ENCODE measurements around the gene FBLN2. TPM values are rescaled to one million over a fixed set of nuclear protein-coding genes. Genes with fewer than 3 reads are reported as not detected.

Gene FBLN2
- total RNA-seq, 1 experiment from 2014 or later, result 0.39 TPM

DNA sequence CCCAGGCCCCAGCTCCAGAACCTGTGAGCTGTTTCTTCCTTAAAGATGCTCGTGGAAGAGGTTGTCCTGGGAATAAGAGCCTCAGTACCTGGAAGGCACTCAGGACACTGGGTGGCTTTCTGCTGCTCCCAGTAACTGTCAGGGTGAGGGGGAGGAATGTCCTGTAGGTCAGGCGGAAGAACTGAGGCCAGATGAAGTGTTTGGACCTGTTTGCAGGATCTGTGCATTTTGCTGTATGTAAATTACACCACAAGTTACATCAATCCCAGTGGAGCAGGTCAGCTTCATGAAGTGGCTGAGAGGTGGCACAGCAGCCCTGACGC is 41.7 kb upstream of the FBLN2 start:
- Histone ChIP-seq H3K9me2 (ENCODE audit: insufficient read depth) (no peaks in the 10 kb centered on the region), H3K27me3 (ENCODE audit: insufficient read depth, low read length) (no peaks in the 10 kb centered on the region), H3K79me2 (ENCODE audit: insufficient read depth, low read length) (no peaks in the 10 kb centered on the region), H3K4me2 (ENCODE audit: low read length) (no peak overlapping the region), H3K9me3 (ENCODE audit: control insufficient read depth in 1 of 2, insufficient read depth in 1 of 2, low read depth in 1 of 2, low read length in 2 of 2) (no peaks in the 10 kb centered on the region), H3K27ac (ENCODE audit: low read depth, low read length) (no peak overlapping the region), H3K4me3 (replicated peaks in 1 of 2; ENCODE audit: low read depth in 1 of 2, low read length in 2 of 2) (no peak overlapping the region), H2AFZ (ENCODE audit: low read depth, low read length, poor library complexity, severe bottlenecking) (no peak overlapping the region), H3K4me1 (ENCODE audit: control insufficient read depth in 1 of 2, insufficient read depth in 2 of 2, low read length in 2 of 2) (peaks cover 6% of the 10 kb centered on the region in 2 experiments; a peak in 2 of 4 replicates), H3K36me3 (ENCODE audit: control insufficient read depth in 1 of 2, insufficient read depth in 2 of 2, low read length in 2 of 2) (no peaks in the 10 kb centered on the region), H3K9ac (ENCODE audit: low read length) (no peak overlapping the region), H4K20me1 (ENCODE audit: insufficient read depth) (no peaks in the 10 kb centered on the region)
- RAD21 ChIA-PET (ENCODE audit: low non-redundant PET in 1 of 2, low total read pairs in 2 of 2, uncharacterized antibody in 2 of 2, unreplicated experiment in 2 of 2), result interaction anchor here in 1 of 2 experiments (0.8 kb wide), 1 partner anchor 141 kb away, joined by 3 read pairs; no protein-coding TSS in a partner anchor
- CTCF ChIA-PET, result interaction anchor here (1.3 kb wide), 1 partner anchor 141 kb away, joined by 4 read pairs; no protein-coding TSS in a partner anchor
- ATAC-seq (no peak), DNase-seq (ENCODE audit: low read depth, low spot score) (no peak)
- POLR2A ChIA-PET, result no interaction called here
- no TSS peak for BruUV-seq (replicated peaks)
- intact Hi-C loops (cut with micrococcal nuclease), result no loop called here
- TF ChIP-seq, protein P1, sequence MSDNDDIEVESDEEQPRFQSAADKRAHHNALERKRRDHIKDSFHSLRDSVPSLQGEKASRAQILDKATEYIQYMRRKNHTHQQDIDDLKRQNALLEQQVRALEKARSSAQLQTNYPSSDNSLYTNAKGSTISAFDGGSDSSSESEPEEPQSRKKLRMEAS (IDR thresholded peaks at IDR 0.05), result no peak
- TF ChIP-seq EZH2 (IDR thresholded peaks at IDR 0.05) (no peak), SRF (IDR thresholded peaks at IDR 0.05; ENCODE audit: low read depth) (no peak), POLR2A (IDR thresholded peaks at IDR 0.05; ENCODE audit: borderline replicate concordance, extremely low read depth, insufficient read depth, insufficient read length) (no peak), EZH2phosphoT487 (IDR thresholded peaks at IDR 0.05; ENCODE audit: borderline replicate concordance) (no peak), EGR1 (IDR thresholded peaks at IDR 0.05; ENCODE audit: low read depth) (no peak), POLR2AphosphoS5 (IDR thresholded peaks at IDR 0.05; ENCODE audit: low read depth, low read length) (no peak), ZNF274 (IDR thresholded peaks at IDR 0.05; ENCODE audit: low read depth, low read length) (no peak), SP1 (IDR thresholded peaks at IDR 0.05; ENCODE audit: low read depth) (no peak), TCF7L2 (IDR thresholded peaks at IDR 0.05; ENCODE audit: borderline replicate concordance, extremely low read depth, insufficient read depth, insufficient read length) (no peak), YY1 (IDR thresholded peaks at IDR 0.05; ENCODE audit: extremely low read depth, insufficient replicate concordance, low read depth, low read length) (no peak), FOSL1 (IDR thresholded peaks at IDR 0.05; ENCODE audit: low read depth) (no peak), JUND (IDR thresholded peaks at IDR 0.05) (no peak), CEBPB (IDR thresholded peaks at IDR 0.05; ENCODE audit: low read depth) (no peak), SIN3A (IDR thresholded peaks at IDR 0.05; ENCODE audit: low read depth) (no peak), RAD21 (IDR thresholded peaks at IDR 0.05; ENCODE audit: low read depth) (no peak)
- TF ChIP-seq, protein P2, sequence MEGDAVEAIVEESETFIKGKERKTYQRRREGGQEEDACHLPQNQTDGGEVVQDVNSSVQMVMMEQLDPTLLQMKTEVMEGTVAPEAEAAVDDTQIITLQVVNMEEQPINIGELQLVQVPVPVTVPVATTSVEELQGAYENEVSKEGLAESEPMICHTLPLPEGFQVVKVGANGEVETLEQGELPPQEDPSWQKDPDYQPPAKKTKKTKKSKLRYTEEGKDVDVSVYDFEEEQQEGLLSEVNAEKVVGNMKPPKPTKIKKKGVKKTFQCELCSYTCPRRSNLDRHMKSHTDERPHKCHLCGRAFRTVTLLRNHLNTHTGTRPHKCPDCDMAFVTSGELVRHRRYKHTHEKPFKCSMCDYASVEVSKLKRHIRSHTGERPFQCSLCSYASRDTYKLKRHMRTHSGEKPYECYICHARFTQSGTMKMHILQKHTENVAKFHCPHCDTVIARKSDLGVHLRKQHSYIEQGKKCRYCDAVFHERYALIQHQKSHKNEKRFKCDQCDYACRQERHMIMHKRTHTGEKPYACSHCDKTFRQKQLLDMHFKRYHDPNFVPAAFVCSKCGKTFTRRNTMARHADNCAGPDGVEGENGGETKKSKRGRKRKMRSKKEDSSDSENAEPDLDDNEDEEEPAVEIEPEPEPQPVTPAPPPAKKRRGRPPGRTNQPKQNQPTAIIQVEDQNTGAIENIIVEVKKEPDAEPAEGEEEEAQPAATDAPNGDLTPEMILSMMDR (IDR thresholded peaks at IDR 0.05 in 2 of 3, conservative IDR thresholded peaks at IDR 0.05 in 1 of 3; ENCODE audit: borderline replicate concordance in 1 of 3, insufficient read depth in 1 of 3, low read depth in 2 of 3, low read length in 2 of 3), result no peak

All from HCT116 (cell line).